ENCODE data around the gene AGAP2. TPM values are rescaled to one million over a fixed set of nuclear protein-coding genes. Genes with fewer than 3 reads are reported as not detected.

AGAP2 gene
- total and polyA plus RNA-seq, 2 of the 8 experiments (the other 6 are each of a cell fraction or from before 2014, with no cell fraction given) = 1.5 TPM

GRCh38 chr12:57754411-57755193, 16.1 kb upstream of the AGAP2 start, which contains the start of gene MARCHF9 (continued):
- no peak for TF ChIP-seq SP4 (IDR thresholded peaks at IDR 0.05; ENCODE audit: low read length)
- TF ChIP-seq SRF (IDR thresholded peaks at IDR 0.05; ENCODE audit: low read depth, low read length) = no peak
- TF ChIP-seq EZH2 (IDR thresholded peaks at IDR 0.05; ENCODE audit: low read depth, low read length, severe bottlenecking) = no peak
- TF ChIP-seq POLR2AphosphoS5 (IDR thresholded peaks at IDR 0.05; ENCODE audit: low read depth, low read length) = no peak
- TF ChIP-seq KDM1A (IDR thresholded peaks at IDR 0.05; ENCODE audit: borderline replicate concordance, low read length) = no peak
- TF ChIP-seq, protein P1, sequence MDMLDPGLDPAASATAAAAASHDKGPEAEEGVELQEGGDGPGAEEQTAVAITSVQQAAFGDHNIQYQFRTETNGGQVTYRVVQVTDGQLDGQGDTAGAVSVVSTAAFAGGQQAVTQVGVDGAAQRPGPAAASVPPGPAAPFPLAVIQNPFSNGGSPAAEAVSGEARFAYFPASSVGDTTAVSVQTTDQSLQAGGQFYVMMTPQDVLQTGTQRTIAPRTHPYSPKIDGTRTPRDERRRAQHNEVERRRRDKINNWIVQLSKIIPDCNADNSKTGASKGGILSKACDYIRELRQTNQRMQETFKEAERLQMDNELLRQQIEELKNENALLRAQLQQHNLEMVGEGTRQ (IDR thresholded peaks at IDR 0.05; ENCODE audit: low read length) = no peak
- no peak for TF ChIP-seq NANOG (IDR thresholded peaks at IDR 0.05; ENCODE audit: insufficient read depth, low read depth, low read length, poor library complexity, severe bottlenecking)
- TF ChIP-seq SIN3A (conservative IDR thresholded peaks at IDR 0.05 in 1 of 2, IDR thresholded peaks at IDR 0.05 in 1 of 2; ENCODE audit: low read depth in 1 of 2, low read length in 2 of 2) = 0 out of 4 replicates have a peak, but pooled peaks of 1 of the 2 experiments have one; percentile 65
- peak; percentile 9; the same call in 1 of the 2 replicates for TF ChIP-seq SP1 (IDR thresholded peaks at IDR 0.05; ENCODE audit: low read depth, low read length)
